Esophagus squamous epithelium (tissue), 4 donors: Measurements from ENCODE around the gene SERGEF.

Experiments used
- POLR2A ChIP-seq, 4 donors: fragments of 450-650 bp; IDR thresholded peaks; one replicate each; pipeline ENCODE4 v1.6.1; 2017; ENCODE audit warnings: antibody characterized with exemption in 4 of 4, mild to moderate bottlenecking in 4 of 4, moderate library complexity in 3 of 4
- TF ChIP-seq, protein P1 (sequence below), 6 experiments: fragments of 450-650 bp in 4 of 6; fragments of 200-600 bp in 2 of 6; sonication (generic) in 2 of 6; IDR thresholded peaks; one replicate each; pipeline ENCODE4 v1.5.1; 2016 to 2019; ENCODE audit warnings: antibody characterized with exemption in 6 of 6, mild to moderate bottlenecking in 4 of 6, moderate library complexity in 4 of 6

DNA sequence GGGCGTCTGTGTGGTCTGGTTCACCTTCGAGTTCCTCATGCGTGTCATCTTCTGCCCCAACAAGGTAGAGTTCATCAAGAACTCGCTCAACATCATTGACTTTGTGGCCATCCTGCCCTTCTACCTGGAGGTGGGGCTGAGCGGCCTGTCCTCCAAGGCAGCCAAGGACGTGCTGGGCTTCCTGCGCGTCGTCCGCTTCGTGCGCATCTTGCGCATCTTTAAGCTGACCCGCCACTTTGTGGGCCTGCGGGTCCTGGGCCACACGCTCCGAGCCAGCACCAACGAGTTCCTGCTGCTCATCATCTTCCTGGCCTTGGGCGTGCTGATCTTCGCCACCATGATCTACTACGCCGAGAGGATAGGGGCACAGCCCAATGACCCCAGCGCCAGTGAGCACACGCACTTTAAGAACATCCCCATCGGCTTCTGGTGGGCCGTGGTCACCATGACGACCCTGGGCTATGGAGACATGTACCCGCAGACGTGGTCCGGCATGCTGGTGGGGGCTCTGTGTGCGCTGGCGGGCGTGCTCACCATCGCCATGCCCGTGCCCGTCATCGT lies 240.9 kb downstream of the SERGEF start:
- TF ChIP-seq, protein P1, sequence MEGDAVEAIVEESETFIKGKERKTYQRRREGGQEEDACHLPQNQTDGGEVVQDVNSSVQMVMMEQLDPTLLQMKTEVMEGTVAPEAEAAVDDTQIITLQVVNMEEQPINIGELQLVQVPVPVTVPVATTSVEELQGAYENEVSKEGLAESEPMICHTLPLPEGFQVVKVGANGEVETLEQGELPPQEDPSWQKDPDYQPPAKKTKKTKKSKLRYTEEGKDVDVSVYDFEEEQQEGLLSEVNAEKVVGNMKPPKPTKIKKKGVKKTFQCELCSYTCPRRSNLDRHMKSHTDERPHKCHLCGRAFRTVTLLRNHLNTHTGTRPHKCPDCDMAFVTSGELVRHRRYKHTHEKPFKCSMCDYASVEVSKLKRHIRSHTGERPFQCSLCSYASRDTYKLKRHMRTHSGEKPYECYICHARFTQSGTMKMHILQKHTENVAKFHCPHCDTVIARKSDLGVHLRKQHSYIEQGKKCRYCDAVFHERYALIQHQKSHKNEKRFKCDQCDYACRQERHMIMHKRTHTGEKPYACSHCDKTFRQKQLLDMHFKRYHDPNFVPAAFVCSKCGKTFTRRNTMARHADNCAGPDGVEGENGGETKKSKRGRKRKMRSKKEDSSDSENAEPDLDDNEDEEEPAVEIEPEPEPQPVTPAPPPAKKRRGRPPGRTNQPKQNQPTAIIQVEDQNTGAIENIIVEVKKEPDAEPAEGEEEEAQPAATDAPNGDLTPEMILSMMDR (IDR thresholded peaks at IDR 0.05) = no peak
- TF ChIP-seq POLR2A (IDR thresholded peaks at IDR 0.05) = no peak
